NCI-H128 (cell line): Measurements from ENCODE around the gene GYPC.
"Not testable (repeated sequence)": the region's sequence is repeated elsewhere in the genome, so short reads cannot be mapped to it uniquely, and the experiment has no call there.

ENCODE experiments used
- DNase-seq: peaks from one replicate; lab custom pipeline; 2025; ENCODE audit not compliant: unreplicated experiment; lab: John Stamatoyannopoulos, UW

GYPC gene

GRCh38 chr2:126668254-126668653 is 12.3 kb downstream of the GYPC start:
- DNase-seq: no peak

GRCh38 chr2:126669772-126670171 is 13.8 kb downstream of the GYPC start:
- DNase-seq: no peak

GRCh38 chr2:126671488-126671887 is 15.5 kb downstream of the GYPC start:
- DNase-seq: no peak

GRCh38 chr2:126672980-126673605 is 17.1 kb downstream of the GYPC start:
- no peak for DNase-seq

- DNase-seq: no peak
Observed at GRCh38 chr2:126674075-126674744, 18.3 kb downstream of the GYPC start.

- DNase-seq: no peak
Observed at GRCh38 chr2:126675637-126676036, 19.7 kb downstream of the GYPC start.

GRCh38 chr2:126676221-126677175 is 20.5 kb downstream of the GYPC start:
- DNase-seq: no peak

GRCh38 chr2:126677176-126677538 is 21.2 kb downstream of the GYPC start:
- no peak for DNase-seq

- no peak for DNase-seq
Observed at GRCh38 chr2:126678269-126679065, 22.5 kb downstream of the GYPC start.

- DNase-seq: no peak
Observed at GRCh38 chr2:126679094-126679713, 23.2 kb downstream of the GYPC start.

GRCh38 chr2:126681505-126681904 is 25.5 kb downstream of the GYPC start:
- DNase-seq: no peak

GRCh38 chr2:126685629-126686028 is 29.7 kb downstream of the GYPC start:
- no peak for DNase-seq

- DNase-seq: no peak
Observed at GRCh38 chr2:126686286-126686685, 30.3 kb downstream of the GYPC start.

- no peak for DNase-seq
Observed at GRCh38 chr2:126686841-126687485, 31.0 kb downstream of the GYPC start.

GRCh38 chr2:126687503-126687902 is 31.5 kb downstream of the GYPC start:
- DNase-seq: no peak

GRCh38 chr2:126688594-126688993 is 32.6 kb downstream of the GYPC start:
- not testable (repeated sequence) for DNase-seq

- not testable (repeated sequence) for DNase-seq
Observed at GRCh38 chr2:126692241-126692640, 36.3 kb downstream of the GYPC start.

GRCh38 chr2:126692934-126693592 is 37.1 kb downstream of the GYPC start:
- not testable (repeated sequence) for DNase-seq
